ENCODE data around the gene GYG2. TPM values are rescaled to one million over a fixed set of nuclear protein-coding genes. Genes with fewer than 3 reads are reported as not detected.
"Not testable (repeated sequence)": the region's sequence is repeated elsewhere in the genome, so short reads cannot be mapped to it uniquely, and the experiment has no call there.

GYG2 gene
- polyA plus RNA-seq, 1 donor: 17.7 TPM

GRCh38 chrX:2902841-2903240, 74.1 kb downstream of the GYG2 start:
- no peak for DNase-seq

GRCh38 chrX:2903366-2903765, 74.6 kb downstream of the GYG2 start:
- no peak for DNase-seq

- no peak for DNase-seq
Measured at GRCh38 chrX:2907295-2907694, 78.6 kb downstream of the GYG2 start.

GRCh38 chrX:2908125-2908685, 79.5 kb downstream of the GYG2 start:
- no peak for DNase-seq

- DNase-seq: no peak
Measured at GRCh38 chrX:2910109-2910508, 81.4 kb downstream of the GYG2 start.

GRCh38 chrX:2913118-2913517, 84.4 kb downstream of the GYG2 start:
- DNase-seq: no peak

GRCh38 chrX:2917767-2918166, 89.0 kb downstream of the GYG2 start:
- DNase-seq: no peak

- DNase-seq: no peak
Measured at GRCh38 chrX:2921193-2921592, 92.5 kb downstream of the GYG2 start.

GRCh38 chrX:2921750-2922149, 93.0 kb downstream of the GYG2 start:
- no peak for DNase-seq

- no peak for DNase-seq
Measured at GRCh38 chrX:2924151-2924550, 95.4 kb downstream of the GYG2 start.

- DNase-seq: not testable (repeated sequence)
Measured at GRCh38 chrX:2926255-2926654, 97.5 kb downstream of the GYG2 start.

GRCh38 chrX:2926664-2927275, 98.0 kb downstream of the GYG2 start:
- DNase-seq: no peak

- peak; percentile 68 for DNase-seq
Measured at GRCh38 chrX:2928191-2928582, 99.5 kb downstream of the GYG2 start.

- DNase-seq: peak; percentile 90
Measured at GRCh38 chrX:2928583-2929434, 100.1 kb downstream of the GYG2 start, which contains the start of gene ARSD. Gene ARSD (minus strand): TSS chrX:2929339. CDS start chrX:2929275, 64 bp downstream.

- no peak for DNase-seq
Measured at GRCh38 chrX:2931155-2931554, 102.4 kb downstream of the GYG2 start.

GRCh38 chrX:2931612-2932011, 102.9 kb downstream of the GYG2 start:
- no peak for DNase-seq

Other genes with a start within 250 kb of the GYG2 start
- gene CD99, start 137.6 kb upstream of the GYG2 start, polyA plus RNA-seq (ENCODE audit: insufficient read length): 178 TPM
- 0.65 TPM for gene XG, start 76.9 kb upstream of the GYG2 start, polyA plus RNA-seq (ENCODE audit: insufficient read length)
- 58.8 TPM for gene ARSD, start 100.4 kb downstream of the GYG2 start, polyA plus RNA-seq (ENCODE audit: insufficient read length)
- not detected for gene ARSH, start 177.6 kb downstream of the GYG2 start, polyA plus RNA-seq (ENCODE audit: insufficient read length)
- gene ARSF, start 212.5 kb downstream of the GYG2 start, polyA plus RNA-seq (ENCODE audit: insufficient read length): 0.22 TPM